ENCODE measurements around the gene NUP98. TPM values are rescaled to one million over a fixed set of nuclear protein-coding genes. Genes with fewer than 3 reads are reported as not detected.

NUP98 gene
- polyA plus RNA-seq, 3 donors = 19.6 to 76.2 (median 28.5) TPM

- H3K36me3 Mint-ChIP-seq = peaks cover 85 to 91% of the 10 kb centered on the region in 2 donors
- peak overlapping the region in 4 of 7 donors; percentile 1 to 26 (median 8) for H3K27ac Mint-ChIP-seq
- TF ChIP-seq CTCF (IDR thresholded peaks at IDR 0.05) = no peak
- no peak overlapping the region for H3K4me3 Mint-ChIP-seq
- Histone ChIP-seq H4K20me1 (ENCODE audit: insufficient read depth, low read length) (no peaks in the 10 kb centered on the region), H2AFZ (ENCODE audit: insufficient read depth, low read depth, low read length, poor library complexity, severe bottlenecking) (no peak overlapping the region), H3K27ac (ENCODE audit: low read depth in 1 of 2, low read length in 2 of 2) (no peak overlapping the region), H3K79me2 (ENCODE audit: insufficient read depth, low read length) (no peaks in the 10 kb centered on the region), H3K36me3 (replicated peaks in 1 of 2; ENCODE audit: control insufficient read depth in 1 of 2, insufficient read depth in 2 of 2, low read length in 2 of 2) (peaks cover 59 to 100% of the 10 kb centered on the region in 2 donors), H3K9ac (ENCODE audit: insufficient read depth, low read length, poor library complexity, severe bottlenecking) (no peak overlapping the region), H3K4me3 (replicated peaks in 1 of 3; ENCODE audit: low read depth in 2 of 3, low read length in 3 of 3) (no peak overlapping the region), H3K9me3 (replicated peaks in 1 of 2; ENCODE audit: control insufficient read depth in 1 of 2, insufficient read depth in 1 of 2, low read length in 2 of 2) (no peaks in the 10 kb centered on the region), H3K4me1 (ENCODE audit: control insufficient read depth in 1 of 2, insufficient read depth in 2 of 2, low read length in 2 of 2) (peaks cover 0 to 7% of the 10 kb centered on the region in 2 donors), H3K27me3 (ENCODE audit: control insufficient read depth in 2 of 2, insufficient read depth in 2 of 2, low read length in 2 of 2) (no peaks in the 10 kb centered on the region), H3K4me2 (replicated peaks; ENCODE audit: extremely low read depth, low read length, poor library complexity, severe bottlenecking) (no peak overlapping the region)
- intact Hi-C loops (cut with micrococcal nuclease) = no loop called here
- H3K4me1 Mint-ChIP-seq = peaks cover 6% of the 10 kb centered on the region
- H3K9me3 Mint-ChIP-seq = peaks cover 0 to 3% (median 0%) of the 10 kb centered on the region in 7 donors
- 93% methylated on average over 3 of the region's 5 CpGs for WGBS (ENCODE audit: insufficient coverage)
- DNase-seq = no peak
- H3K27me3 Mint-ChIP-seq (ENCODE audit: low read depth in 3 of 3) = peaks cover 0 to 4% (median 0%) of the 10 kb centered on the region in 3 donors
Measured at GRCh38 chr11:3669742-3670183, 127.6 kb downstream of the NUP98 start.

GRCh38 chr11:3669128-3669527 is 128.2 kb downstream of the NUP98 start:
- no peak overlapping the region for H3K4me2 ChIP-seq (replicated peaks; ENCODE audit: extremely low read depth, low read length, poor library complexity, severe bottlenecking)
- WGBS (ENCODE audit: insufficient coverage) = 100% methylated on average over 5 of the region's 7 CpGs
- H3K27ac Mint-ChIP-seq = peak overlapping the region in 1 of 7 donors; percentile 9
- peaks cover 85 to 91% of the 10 kb centered on the region in 2 donors for H3K36me3 Mint-ChIP-seq
- H3K4me3 Mint-ChIP-seq = no peak overlapping the region
- H3K9ac ChIP-seq (ENCODE audit: insufficient read depth, low read length, poor library complexity, severe bottlenecking) = no peak overlapping the region
- DNase-seq = no peak
- H3K36me3 ChIP-seq (replicated peaks in 1 of 2; ENCODE audit: control insufficient read depth in 1 of 2, insufficient read depth in 2 of 2, low read length in 2 of 2) = peaks cover 57 to 100% of the 10 kb centered on the region in 2 donors
- H3K9me3 ChIP-seq (replicated peaks in 1 of 2; ENCODE audit: control insufficient read depth in 1 of 2, insufficient read depth in 1 of 2, low read length in 2 of 2) = no peaks in the 10 kb centered on the region
- intact Hi-C loops (cut with micrococcal nuclease) = no loop called here
- no peaks in the 10 kb centered on the region for H4K20me1 ChIP-seq (ENCODE audit: insufficient read depth, low read length)
- no peak overlapping the region for H2AFZ ChIP-seq (ENCODE audit: insufficient read depth, low read depth, low read length, poor library complexity, severe bottlenecking)
- peaks cover 0 to 3% (median 0%) of the 10 kb centered on the region in 7 donors for H3K9me3 Mint-ChIP-seq
- no peaks in the 10 kb centered on the region for H3K79me2 ChIP-seq (ENCODE audit: insufficient read depth, low read length)
- peaks cover 0 to 7% of the 10 kb centered on the region in 2 donors for H3K4me1 ChIP-seq (ENCODE audit: control insufficient read depth in 1 of 2, insufficient read depth in 2 of 2, low read length in 2 of 2)
- H3K4me1 Mint-ChIP-seq = peaks cover 6% of the 10 kb centered on the region
- H3K4me3 ChIP-seq (replicated peaks in 1 of 3; ENCODE audit: low read depth in 2 of 3, low read length in 3 of 3) = no peak overlapping the region
- no peaks in the 10 kb centered on the region for H3K27me3 ChIP-seq (ENCODE audit: control insufficient read depth in 2 of 2, insufficient read depth in 2 of 2, low read length in 2 of 2)
- peaks cover 0 to 4% (median 0%) of the 10 kb centered on the region in 3 donors for H3K27me3 Mint-ChIP-seq (ENCODE audit: low read depth in 3 of 3)
- H3K27ac ChIP-seq (ENCODE audit: low read depth in 1 of 2, low read length in 2 of 2) = no peak overlapping the region
- no peak for TF ChIP-seq CTCF (IDR thresholded peaks at IDR 0.05)

Measured in CD14-positive monocyte (primary cell).